ENCODE data around the gene FMNL2. TPM values are rescaled to one million over a fixed set of nuclear protein-coding genes. Genes with fewer than 3 reads are reported as not detected.
"Not testable (repeated sequence)": the region's sequence is repeated elsewhere in the genome, so short reads cannot be mapped to it uniquely, and the experiment has no call there.

FMNL2 gene
- total RNA-seq, 1 donor from 2014 or later: 24.7 TPM

- no peak for TF ChIP-seq CTCF (IDR thresholded peaks at IDR 0.05; ENCODE audit: insufficient read depth, low read length, severe bottlenecking)
- Histone ChIP-seq H3K36me3 (ENCODE audit: control insufficient read depth, insufficient read depth, low read length) (no peaks in the 10 kb centered on the region), H3K27me3 (ENCODE audit: control insufficient read depth, insufficient read depth, low read length) (no peaks in the 10 kb centered on the region), H3K4me3 (ENCODE audit: low read depth, low read length) (no peak overlapping the region)
- FAIRE-seq (no peak), DNase-seq (ENCODE audit: low read depth) (peak; percentile 66)
Observed at GRCh38 chr2:152518641-152519580, 183.9 kb downstream of the FMNL2 start.

DNA sequence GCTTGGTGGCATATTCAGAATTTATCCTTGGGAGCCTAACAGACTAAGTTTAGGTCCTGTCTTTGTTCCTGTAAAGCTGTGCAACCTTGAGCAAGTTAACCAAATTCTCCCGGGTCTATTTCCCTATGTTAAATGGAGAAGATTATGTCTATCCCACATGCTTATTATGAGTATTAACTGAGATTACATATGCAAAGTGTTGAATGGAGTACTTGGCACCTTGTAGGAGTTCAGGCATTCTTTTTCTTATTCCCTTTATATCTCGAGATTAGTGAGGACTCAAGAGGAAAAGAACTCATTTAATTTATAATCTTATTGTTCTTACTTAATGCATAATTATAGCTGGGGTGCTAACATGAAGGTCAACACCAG, 184.6 kb downstream of the FMNL2 start:
- Histone ChIP-seq H3K4me3 (ENCODE audit: low read depth, low read length) (no peak overlapping the region), H3K36me3 (ENCODE audit: control insufficient read depth, insufficient read depth, low read length) (no peaks in the 10 kb centered on the region), H3K27me3 (ENCODE audit: control insufficient read depth, insufficient read depth, low read length) (no peaks in the 10 kb centered on the region)
- TF ChIP-seq CTCF (IDR thresholded peaks at IDR 0.05; ENCODE audit: insufficient read depth, low read length, severe bottlenecking): no peak
- FAIRE-seq (no peak), DNase-seq (ENCODE audit: low read depth) (no peak)

GRCh38 chr2:152520759-152521158, 185.8 kb downstream of the FMNL2 start:
- Histone ChIP-seq H3K4me3 (ENCODE audit: low read depth, low read length) (no peak overlapping the region), H3K36me3 (ENCODE audit: control insufficient read depth, insufficient read depth, low read length) (no peaks in the 10 kb centered on the region), H3K27me3 (ENCODE audit: control insufficient read depth, insufficient read depth, low read length) (no peaks in the 10 kb centered on the region)
- DNase-seq (ENCODE audit: low read depth) (no peak), FAIRE-seq (no peak)
- TF ChIP-seq CTCF (IDR thresholded peaks at IDR 0.05; ENCODE audit: insufficient read depth, low read length, severe bottlenecking): no peak

GRCh38 chr2:152522446-152522845, 187.5 kb downstream of the FMNL2 start:
- DNase-seq (ENCODE audit: low read depth); FAIRE-seq; H3K4me3 ChIP-seq (ENCODE audit: low read depth, low read length); H3K36me3 ChIP-seq (ENCODE audit: control insufficient read depth, insufficient read depth, low read length); H3K27me3 ChIP-seq (ENCODE audit: control insufficient read depth, insufficient read depth, low read length): not testable (repeated sequence)

DNA sequence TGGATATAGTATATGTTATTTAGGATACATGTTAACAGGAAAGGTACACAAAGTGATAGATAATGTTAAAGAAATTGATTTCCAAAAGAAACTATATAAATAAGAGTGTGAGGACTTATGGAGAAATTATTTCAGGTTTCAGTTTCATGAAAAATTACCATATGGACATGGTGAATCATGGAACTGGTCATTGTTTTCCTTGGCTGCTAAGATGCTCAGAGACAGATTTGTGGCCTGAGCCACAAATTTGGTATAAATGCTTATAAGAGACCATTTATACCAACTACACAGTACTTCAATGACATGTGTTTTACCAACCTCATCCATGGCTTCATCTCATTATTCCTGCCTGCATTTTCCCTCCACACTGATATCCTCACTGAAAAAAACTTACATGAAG, 188.1 kb downstream of the FMNL2 start:
- DNase-seq (ENCODE audit: low read depth) (peak; percentile 58), FAIRE-seq (no peak)
- TF ChIP-seq CTCF (IDR thresholded peaks at IDR 0.05; ENCODE audit: insufficient read depth, low read length, severe bottlenecking): no peak
- H3K36me3 ChIP-seq (ENCODE audit: control insufficient read depth, insufficient read depth, low read length): no peaks in the 10 kb centered on the region
- H3K4me3 ChIP-seq (ENCODE audit: low read depth, low read length): no peak overlapping the region
- H3K27me3 ChIP-seq (ENCODE audit: control insufficient read depth, insufficient read depth, low read length): no peaks in the 10 kb centered on the region

DNA sequence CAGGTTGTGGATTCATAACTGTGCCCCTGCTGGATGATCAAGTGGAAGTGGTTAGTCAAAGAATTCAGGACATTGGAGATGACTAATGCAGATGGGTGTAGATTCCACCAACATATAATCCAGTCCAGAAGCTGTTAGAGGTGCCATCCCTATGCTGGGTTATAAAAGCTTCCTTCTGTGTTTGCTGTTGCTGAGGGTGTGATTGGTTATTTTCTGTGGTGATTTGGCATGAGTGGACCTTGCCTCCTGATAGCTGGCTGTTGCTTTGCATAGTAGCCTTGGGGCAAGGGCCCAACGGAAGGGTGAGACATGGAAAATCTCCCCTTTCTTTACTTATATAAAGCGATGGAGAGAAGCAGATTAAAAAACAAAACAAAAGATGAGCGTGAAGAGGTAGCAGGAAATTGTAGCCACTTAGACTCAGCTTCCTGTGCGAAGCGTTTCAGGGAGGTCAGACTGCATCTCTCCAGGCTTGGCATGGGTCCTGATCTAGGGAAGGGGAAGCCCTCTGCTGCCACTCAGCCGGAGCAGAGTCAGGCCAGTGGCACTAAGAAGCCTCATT, 190.4 kb downstream of the FMNL2 start:
- no peak for TF ChIP-seq CTCF (IDR thresholded peaks at IDR 0.05; ENCODE audit: insufficient read depth, low read length, severe bottlenecking)
- H3K4me3 ChIP-seq (ENCODE audit: low read depth, low read length): no peak overlapping the region
- FAIRE-seq (no peak), DNase-seq (ENCODE audit: low read depth) (peak; percentile 84)
- H3K27me3 ChIP-seq (ENCODE audit: control insufficient read depth, insufficient read depth, low read length): no peaks in the 10 kb centered on the region
- H3K36me3 ChIP-seq (ENCODE audit: control insufficient read depth, insufficient read depth, low read length): no peaks in the 10 kb centered on the region
